C1 segment of cervical spinal cord (tissue), 14 donors: ENCODE measurements around the gene CFAP57.

Source experiments
- DNase-seq, 14 donors: peaks; one replicate each; lab custom pipeline; 2025; lab: John Stamatoyannopoulos, UW

CFAP57 gene

DNA sequence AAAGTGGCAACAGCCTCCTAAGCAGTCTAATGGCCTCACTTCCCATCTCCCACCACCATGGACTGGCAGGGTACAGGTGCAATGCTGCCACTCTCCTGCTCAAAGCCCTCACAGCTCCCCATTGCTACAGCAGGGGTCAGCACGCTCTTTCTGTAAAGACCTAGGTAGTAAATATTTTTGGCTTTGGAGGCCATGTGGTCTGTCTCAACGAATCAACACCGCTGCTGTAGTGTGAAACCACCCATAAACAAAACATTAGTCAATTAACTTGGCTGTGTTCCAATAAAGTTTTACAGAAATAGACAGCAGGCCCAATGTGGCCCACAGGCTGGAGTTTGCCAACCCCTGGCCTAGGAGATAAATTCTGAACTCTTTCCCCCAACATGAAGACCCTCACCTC, 53.0 kb downstream of the CFAP57 start:
- DNase-seq: no peak

DNA sequence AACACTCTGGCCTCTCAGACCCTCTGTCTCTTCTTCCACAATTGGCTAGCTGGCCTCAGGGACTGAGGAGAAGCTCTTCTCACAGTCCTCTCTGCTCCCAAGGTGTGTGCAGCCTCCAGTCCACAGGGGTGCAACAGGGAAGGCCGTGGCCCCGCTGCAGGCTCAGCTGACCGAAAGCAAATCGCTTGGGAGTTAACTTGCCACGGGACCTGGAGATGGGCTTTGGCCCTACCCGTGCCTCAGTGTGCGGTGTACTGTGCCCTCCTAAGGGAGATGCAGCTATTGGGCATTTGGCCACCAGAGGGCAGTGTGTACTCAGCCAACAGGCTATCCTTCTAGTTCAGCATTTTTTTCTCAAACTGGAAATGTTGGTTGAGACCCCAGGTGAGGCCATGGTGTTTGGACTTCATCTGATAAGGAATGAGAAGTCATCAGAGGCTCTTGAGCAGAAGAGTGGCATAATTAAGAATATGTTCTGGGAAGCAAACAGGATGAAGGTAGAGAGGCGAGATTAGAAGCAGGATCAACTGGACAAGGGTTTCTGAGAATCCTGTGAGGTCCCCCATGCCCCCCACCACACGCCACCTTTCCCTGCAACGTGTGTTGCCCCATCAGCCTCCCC, 55.1 kb downstream of the CFAP57 start:
- peak in 13 of 14 donors; percentile 6 to 82 (median 56) for DNase-seq

GRCh38 chr1:43229826-43230780, 58.0 kb downstream of the CFAP57 start:
- no peak for DNase-seq

DNA sequence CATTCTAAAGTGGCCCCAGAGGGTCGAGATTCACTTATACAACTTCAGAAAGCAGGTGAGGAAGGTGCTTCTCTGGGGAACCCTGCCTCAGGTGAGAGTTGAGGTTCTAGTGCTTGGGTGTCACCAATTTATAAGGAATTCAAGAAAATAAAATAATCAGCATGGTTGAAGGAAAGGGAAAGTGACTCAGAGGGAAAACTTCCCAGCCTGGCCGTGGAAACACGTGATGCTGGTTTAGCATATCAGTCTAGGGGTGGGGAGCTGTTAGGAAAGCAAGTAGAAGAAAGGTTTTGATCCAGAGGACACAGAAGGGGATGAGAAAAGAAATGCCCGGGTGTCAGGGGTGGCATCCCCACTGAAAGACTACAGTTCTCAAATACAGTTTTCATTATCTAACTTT, 59.9 kb downstream of the CFAP57 start:
- DNase-seq: no peak

DNA sequence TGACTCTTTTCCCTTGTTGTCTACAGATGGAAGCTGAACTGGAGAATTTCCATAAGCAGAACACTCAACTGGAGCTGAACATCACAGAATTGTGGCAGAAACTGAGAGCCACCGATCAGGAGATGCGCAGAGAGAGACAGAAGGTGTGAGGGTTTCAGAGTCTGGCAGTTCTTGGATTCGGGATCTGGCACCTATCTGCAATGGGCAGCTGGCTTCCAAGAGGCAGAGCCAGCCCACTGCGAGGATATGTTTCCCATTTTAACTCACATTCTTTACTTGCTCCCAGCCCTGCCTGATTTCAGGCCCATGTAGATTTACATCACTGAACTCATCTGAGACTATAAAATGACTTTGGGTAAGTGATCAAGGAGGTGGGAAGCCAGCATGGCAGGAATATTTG, 60.4 kb downstream of the CFAP57 start:
- peak in 1 of 14 donors; percentile 90 for DNase-seq

- DNase-seq: peak in 1 of 14 donors; percentile 46
Observed at GRCh38 chr1:43233631-43234030, 61.5 kb downstream of the CFAP57 start.

DNA sequence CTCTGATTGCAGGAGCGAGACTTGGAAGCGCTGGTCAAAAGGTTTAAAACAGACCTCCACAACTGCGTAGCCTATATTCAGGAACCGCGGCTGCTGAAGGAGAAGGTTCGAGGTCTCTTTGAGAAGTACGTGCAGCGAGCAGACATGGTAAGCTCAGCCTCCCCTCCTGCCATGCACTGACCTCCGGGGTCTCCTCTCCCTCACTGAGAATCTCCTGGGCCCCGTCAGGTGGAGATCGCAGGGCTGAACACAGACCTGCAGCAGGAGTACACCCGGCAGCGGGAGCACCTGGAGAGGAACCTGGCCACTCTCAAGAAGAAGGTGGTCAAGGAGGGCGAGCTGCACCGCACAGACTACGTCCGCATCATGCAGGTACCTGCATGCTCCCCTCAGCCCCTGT, 62.1 kb downstream of the CFAP57 start:
- DNase-seq: no peak

DNA sequence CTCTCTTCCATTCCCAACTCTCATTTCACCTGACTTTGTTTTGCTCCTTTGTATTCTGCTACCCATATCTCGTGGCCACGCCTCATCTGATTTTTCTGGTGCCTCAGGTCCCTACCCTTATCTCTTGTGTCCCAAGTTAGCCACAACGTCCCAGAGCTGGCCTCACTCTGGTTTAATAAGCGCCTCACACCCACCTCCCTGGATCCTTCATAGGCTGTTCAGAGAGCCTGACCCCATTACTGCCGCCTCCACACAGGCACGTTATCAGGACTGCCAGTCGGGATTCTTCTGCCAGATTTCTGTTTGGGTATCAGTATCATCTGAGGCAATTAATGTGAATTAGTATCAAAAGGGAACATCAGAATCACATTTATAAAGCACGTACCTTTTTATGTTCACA, 62.9 kb downstream of the CFAP57 start:
- DNase-seq: no peak

GRCh38 chr1:43235451-43236121, 63.5 kb downstream of the CFAP57 start:
- no peak for DNase-seq

GRCh38 chr1:43237121-43237520, 65.0 kb downstream of the CFAP57 start:
- no peak for DNase-seq

- DNase-seq: peak in 11 of 14 donors; percentile 23 to 73 (median 46)
Observed at GRCh38 chr1:43238085-43238484, 66.0 kb downstream of the CFAP57 start.

- DNase-seq: no peak
Observed at GRCh38 chr1:43238991-43239469, 66.9 kb downstream of the CFAP57 start.

DNA sequence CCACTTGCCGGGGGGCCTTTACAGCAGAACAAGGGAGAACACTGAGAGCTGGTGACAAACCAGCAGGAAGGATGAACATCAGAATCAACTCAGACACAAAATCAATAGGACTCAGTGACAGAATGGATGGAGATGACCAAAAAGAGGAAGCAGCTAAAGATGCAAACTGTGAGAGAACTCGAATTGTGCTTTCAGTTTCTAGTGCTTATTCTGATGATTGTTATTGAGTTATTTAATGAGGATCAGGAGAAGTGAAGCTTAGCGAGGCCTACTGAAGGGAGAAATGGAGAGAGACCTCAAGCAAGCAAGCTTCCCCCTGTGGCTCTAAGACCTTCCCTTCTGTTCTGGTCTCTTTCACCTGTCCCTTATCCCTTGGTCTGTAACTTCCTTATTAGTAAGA, 67.4 kb downstream of the CFAP57 start:
- no peak for DNase-seq

- DNase-seq: no peak
Observed at GRCh38 chr1:43241413-43241836, 69.3 kb downstream of the CFAP57 start.

DNA sequence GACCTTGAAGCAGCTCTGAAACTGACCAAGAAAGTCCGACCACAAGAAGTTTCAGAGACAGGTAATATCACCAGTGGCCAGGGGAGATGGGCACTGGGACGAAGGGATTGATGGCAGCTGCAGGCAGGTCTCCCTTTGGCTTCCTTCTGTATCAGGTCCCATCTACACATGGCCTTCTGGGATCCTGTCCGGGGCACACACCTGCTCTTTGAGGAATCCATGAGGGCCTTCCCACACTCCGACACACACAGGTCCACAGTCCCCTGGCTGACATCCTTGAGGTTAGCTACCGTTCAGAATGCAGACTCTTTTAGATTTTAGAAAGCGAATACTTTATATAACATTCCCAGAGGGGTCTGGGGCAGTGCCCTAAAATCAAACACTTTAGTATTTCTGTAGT, 71.2 kb downstream of the CFAP57 start:
- no peak for DNase-seq

DNA sequence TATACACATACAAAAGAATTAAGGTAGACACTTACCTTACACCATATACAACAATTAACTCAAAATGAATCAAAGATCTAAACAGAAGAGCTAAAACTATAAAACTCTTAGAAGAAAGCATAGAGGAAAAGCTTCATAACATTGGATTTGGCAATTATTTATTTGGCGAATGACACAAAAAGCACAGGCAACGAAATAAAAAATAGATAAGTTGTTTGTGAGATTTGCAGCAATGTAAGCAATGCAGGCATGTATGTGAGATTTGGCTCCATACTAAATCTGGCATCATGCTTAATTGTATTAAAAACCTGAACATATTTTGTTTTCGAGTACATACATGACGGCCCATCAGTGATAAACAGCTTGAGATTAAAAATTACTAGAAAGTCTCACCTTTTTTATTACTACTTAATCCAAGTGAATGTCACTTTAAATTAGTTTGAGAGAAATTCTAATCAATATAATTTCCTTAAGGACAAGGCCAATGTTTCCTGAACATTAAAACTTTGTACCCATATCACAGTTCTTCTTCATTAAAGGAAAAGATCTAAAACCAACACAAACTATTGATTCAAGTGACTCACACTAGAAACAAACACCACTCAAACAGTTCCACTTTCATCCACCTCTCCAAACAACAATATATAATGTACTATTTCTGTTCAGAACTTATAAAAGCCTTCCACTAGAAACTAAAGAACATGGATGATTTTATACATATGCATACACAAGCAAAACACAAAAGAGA, 74.5 kb downstream of the CFAP57 start:
- DNase-seq: no peak

GRCh38 chr1:43247256-43247921, 75.3 kb downstream of the CFAP57 start:
- DNase-seq: no peak

DNA sequence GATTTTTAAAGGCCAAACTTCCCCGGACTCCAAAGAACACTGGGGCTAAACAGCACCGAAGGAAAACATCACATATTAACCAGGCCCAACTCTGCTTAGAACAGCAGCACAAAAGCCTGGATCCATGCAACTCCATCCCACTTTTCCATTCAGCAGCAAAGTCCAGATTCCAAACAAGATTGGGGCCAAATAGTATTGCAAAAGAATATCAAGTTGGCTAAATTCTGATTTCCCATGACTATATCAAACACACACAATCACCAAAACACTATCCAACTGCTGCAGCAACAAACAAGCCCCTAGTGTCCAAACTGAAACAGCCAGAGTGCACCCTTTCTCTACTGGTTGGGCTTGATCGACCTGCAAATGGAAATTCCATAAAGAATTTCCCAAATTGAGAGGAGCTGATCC, 78.2 kb downstream of the CFAP57 start:
- no peak for DNase-seq

DNA sequence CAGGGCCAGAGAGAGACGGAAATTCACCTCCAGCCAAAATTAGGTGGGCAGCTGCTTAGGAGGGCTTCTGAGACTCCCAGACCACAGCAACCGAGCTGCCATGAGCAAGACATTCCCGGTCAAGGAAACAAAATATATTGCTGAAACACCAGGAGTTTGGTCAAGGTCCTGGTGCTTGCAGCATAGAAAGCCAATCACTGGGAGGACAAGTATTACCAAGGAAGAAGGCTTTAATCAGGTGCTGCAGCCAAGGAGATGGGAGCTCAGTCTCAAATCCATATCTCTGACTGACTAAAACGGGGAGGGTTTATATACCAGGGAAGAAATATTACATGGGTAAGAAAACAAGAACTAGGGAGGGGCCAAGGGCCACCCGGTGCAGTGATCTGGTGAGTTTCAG, 78.9 kb downstream of the CFAP57 start:
- no peak for DNase-seq

DNA sequence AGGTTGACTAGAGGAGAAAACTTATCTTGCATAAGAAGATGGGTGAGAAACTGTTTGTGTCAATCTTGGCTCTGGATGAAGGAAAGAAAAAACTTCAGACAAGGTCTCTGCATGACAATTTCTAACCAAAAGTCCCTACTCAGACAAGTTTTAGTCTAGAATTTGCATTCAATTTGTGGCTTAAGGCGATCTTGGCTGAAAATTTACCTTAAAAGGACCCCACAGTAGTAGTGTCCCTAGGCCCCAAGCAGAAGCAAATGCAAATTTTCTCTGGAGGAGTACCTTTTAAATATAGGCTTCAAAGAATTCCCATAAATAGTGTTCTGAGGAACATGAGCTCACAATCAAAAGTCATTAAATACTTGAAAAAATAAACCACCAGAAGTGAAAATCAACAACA, 80.1 kb downstream of the CFAP57 start:
- DNase-seq: no peak

- no peak for DNase-seq
Observed at GRCh38 chr1:43253173-43253572, 81.0 kb downstream of the CFAP57 start.
